ENCODE results near the gene TGM3.

DNA sequence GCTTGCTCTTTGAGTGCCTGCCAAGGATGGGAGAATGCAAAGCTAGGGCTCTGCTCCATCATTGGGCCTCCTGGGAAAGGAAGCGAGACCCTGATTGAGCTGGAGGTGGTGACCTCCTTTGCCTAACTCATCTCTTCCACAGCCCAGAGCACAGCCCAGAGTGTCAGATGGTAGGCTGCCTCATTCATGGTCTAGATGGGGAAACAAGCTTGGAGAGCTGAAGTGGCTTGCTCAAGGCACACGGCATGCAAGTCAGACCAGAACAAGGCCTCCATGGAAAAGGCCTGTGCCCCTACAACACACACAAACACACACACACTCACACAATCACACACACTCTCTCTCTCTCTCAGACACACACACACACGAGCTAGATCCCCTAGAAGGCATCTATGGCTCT lies 17.5 kb downstream of the TGM3 start:
- TF ChIP-seq FOXK2 (IDR thresholded peaks at IDR 0.05) = no peak
- no peak for TF ChIP-seq SUZ12 (IDR thresholded peaks at IDR 0.05)
- no peak for TF ChIP-seq TARDBP (IDR thresholded peaks at IDR 0.05)
- TF ChIP-seq PKNOX1 (IDR thresholded peaks at IDR 0.05) = no peak
- TF ChIP-seq LEF1 (IDR thresholded peaks at IDR 0.05; ENCODE audit: borderline replicate concordance) = no peak
- TF ChIP-seq ZNF384 (IDR thresholded peaks at IDR 0.05) = no peak
